ENCODE results near the gene CAMTA1.
A peak's percentile ranks its signal among the peaks of the same experiment; 100 is the strongest.

CAMTA1 gene

GRCh38 chr1:7535934-7536878 lies 751.0 kb downstream of the CAMTA1 start:
- no peak for ATAC-seq
- H3K36me3 Mint-ChIP-seq, result no peaks in the 10 kb centered on the region
- DNase-seq (ENCODE audit: low spot score in 2 of 2), result no peak

GRCh38 chr1:7536891-7537591 lies 751.8 kb downstream of the CAMTA1 start:
- Mint-ChIP-seq H3K9me3 (no peaks in the 10 kb centered on the region), H3K36me3 (no peaks in the 10 kb centered on the region), H3K27ac (no peak overlapping the region), H3K4me3 (no peak overlapping the region), H3K4me1 (peaks cover 5% of the 10 kb centered on the region)
- ATAC-seq, result no peak
- DNase-seq (ENCODE audit: low spot score in 2 of 2), result no peak

More at GRCh38 chr1:7535934-7536878, 751.0 kb downstream of the CAMTA1 start:
- H3K4me1 Mint-ChIP-seq, result peaks cover 5% of the 10 kb centered on the region
- no peak overlapping the region for H3K27ac Mint-ChIP-seq
- H3K4me3 Mint-ChIP-seq, result no peak overlapping the region
- no peaks in the 10 kb centered on the region for H3K9me3 Mint-ChIP-seq

- ATAC-seq, result no peak
- DNase-seq (ENCODE audit: low spot score in 2 of 2), result no peak
- Mint-ChIP-seq H3K4me1 (peaks cover 5% of the 10 kb centered on the region), H3K9me3 (no peaks in the 10 kb centered on the region), H3K36me3 (no peaks in the 10 kb centered on the region), H3K4me3 (no peak overlapping the region), H3K27ac (no peak overlapping the region)
These were observed 752.8 kb downstream of the CAMTA1 start for GRCh38 chr1:7538033-7538432.

- no peak for DNase-seq (ENCODE audit: low spot score in 2 of 2)
- Mint-ChIP-seq H3K36me3 (no peaks in the 10 kb centered on the region), H3K9me3 (no peaks in the 10 kb centered on the region), H3K27ac (no peak overlapping the region), H3K4me1 (peaks cover 5% of the 10 kb centered on the region), H3K4me3 (no peak overlapping the region)
- ATAC-seq, result no peak
These were observed 753.9 kb downstream of the CAMTA1 start for GRCh38 chr1:7538849-7539768.

- H3K36me3 Mint-ChIP-seq, result no peaks in the 10 kb centered on the region
- no peaks in the 10 kb centered on the region for H3K9me3 Mint-ChIP-seq
- peaks cover 5% of the 10 kb centered on the region for H3K4me1 Mint-ChIP-seq
- no peak overlapping the region for H3K27ac Mint-ChIP-seq
- ATAC-seq (no peak), DNase-seq (ENCODE audit: low spot score in 2 of 2) (no peak)
- H3K4me3 Mint-ChIP-seq, result no peak overlapping the region
These were observed 754.5 kb downstream of the CAMTA1 start for GRCh38 chr1:7539769-7540175.

- H3K36me3 Mint-ChIP-seq, result no peaks in the 10 kb centered on the region
- H3K4me3 Mint-ChIP-seq, result no peak overlapping the region
- ATAC-seq (no peak), DNase-seq (ENCODE audit: low spot score in 2 of 2) (no peak)
- no peaks in the 10 kb centered on the region for H3K9me3 Mint-ChIP-seq
- H3K4me1 Mint-ChIP-seq, result peaks cover 5% of the 10 kb centered on the region
- no peak overlapping the region for H3K27ac Mint-ChIP-seq
These were observed 755.6 kb downstream of the CAMTA1 start for GRCh38 chr1:7540816-7541215.

- Mint-ChIP-seq H3K9me3 (no peaks in the 10 kb centered on the region), H3K27ac (no peak overlapping the region), H3K36me3 (no peaks in the 10 kb centered on the region), H3K4me3 (no peak overlapping the region), H3K4me1 (peaks cover 5% of the 10 kb centered on the region)
- DNase-seq (ENCODE audit: low spot score in 2 of 2) (no peak), ATAC-seq (no peak)
These were observed 756.4 kb downstream of the CAMTA1 start for GRCh38 chr1:7541629-7542028.

GRCh38 chr1:7543718-7544090 lies 758.5 kb downstream of the CAMTA1 start:
- no peaks in the 10 kb centered on the region for H3K36me3 Mint-ChIP-seq

GRCh38 chr1:7549277-7550161 lies 764.3 kb downstream of the CAMTA1 start:
- Mint-ChIP-seq H3K4me1 (peaks cover 34% of the 10 kb centered on the region), H3K9me3 (no peaks in the 10 kb centered on the region), H3K27ac (peak overlapping the region; percentile 90), H3K4me3 (peak overlapping the region; percentile 46), H3K36me3 (no peaks in the 10 kb centered on the region)
- DNase-seq (ENCODE audit: low spot score in 2 of 2), result peak in 1 of 2 donors; percentile 67
- peak; percentile 82 for ATAC-seq

More at GRCh38 chr1:7543718-7544090, 758.5 kb downstream of the CAMTA1 start:
- Mint-ChIP-seq H3K27ac (no peak overlapping the region), H3K9me3 (no peaks in the 10 kb centered on the region), H3K4me1 (peaks cover 9% of the 10 kb centered on the region), H3K4me3 (no peak overlapping the region)
- DNase-seq (ENCODE audit: low spot score in 2 of 2), result no peak
- no peak for ATAC-seq

- Mint-ChIP-seq H3K9me3 (no peaks in the 10 kb centered on the region), H3K4me3 (peak overlapping the region; percentile 46), H3K36me3 (no peaks in the 10 kb centered on the region), H3K27ac (peak overlapping the region; percentile 90), H3K4me1 (peaks cover 39% of the 10 kb centered on the region)
- ATAC-seq (no peak), DNase-seq (ENCODE audit: low spot score in 2 of 2) (no peak)
These were observed 765.1 kb downstream of the CAMTA1 start for GRCh38 chr1:7550261-7550865.

- H3K4me3 Mint-ChIP-seq, result no peak overlapping the region
- DNase-seq (ENCODE audit: low spot score in 2 of 2) (no peak), ATAC-seq (no peak)
- H3K4me1 Mint-ChIP-seq, result peaks cover 44% of the 10 kb centered on the region
- H3K9me3 Mint-ChIP-seq, result no peaks in the 10 kb centered on the region
- no peak overlapping the region for H3K27ac Mint-ChIP-seq
- no peaks in the 10 kb centered on the region for H3K36me3 Mint-ChIP-seq
These were observed 765.7 kb downstream of the CAMTA1 start for GRCh38 chr1:7550981-7551380.

GRCh38 chr1:7551442-7551841 lies 766.2 kb downstream of the CAMTA1 start:
- DNase-seq (ENCODE audit: low spot score in 2 of 2), result no peak
- no peak for ATAC-seq
- no peak overlapping the region for H3K27ac Mint-ChIP-seq
- no peaks in the 10 kb centered on the region for H3K9me3 Mint-ChIP-seq
- peaks cover 44% of the 10 kb centered on the region for H3K4me1 Mint-ChIP-seq
- no peak overlapping the region for H3K4me3 Mint-ChIP-seq
- H3K36me3 Mint-ChIP-seq, result no peaks in the 10 kb centered on the region

GRCh38 chr1:7552402-7552801 lies 767.1 kb downstream of the CAMTA1 start:
- Mint-ChIP-seq H3K4me1 (peaks cover 44% of the 10 kb centered on the region), H3K36me3 (no peaks in the 10 kb centered on the region), H3K27ac (no peak overlapping the region), H3K4me3 (no peak overlapping the region), H3K9me3 (no peaks in the 10 kb centered on the region)
- ATAC-seq (no peak), DNase-seq (ENCODE audit: low spot score in 2 of 2) (no peak)
